HepG2 (cell line): ENCODE measurements around the gene PSEN2. TPM values are rescaled to one million over a fixed set of nuclear protein-coding genes. Genes with fewer than 3 reads are reported as not detected.

Source experiments
- ATAC-seq: fragments of 200-7000 bp; cut with Tn5 transposase; 3 replicates; pipeline ENCODE4 v1.9.1; 2020; ENCODE audit warnings: mild to moderate bottlenecking, moderate library complexity
- BruUV-seq: library from RNA; stranded (reverse); fragments of 400-500 nt; replicated peaks from 2 replicates; lab custom pipeline; 2021; lab: Mats Ljungman, UMichigan
- CTCF ChIA-PET: fragments of 300-600 bp; formaldehyde crosslinking; extraction: SDS; loops from one replicate; lab custom pipeline; 2021; ENCODE audit warnings: low total read pairs, inconsistent platforms, low intra/inter-chr PET ratio; lab: Yijun Ruan, JAX
- POLR2A ChIA-PET: fragments of 350-600 bp; sonication (Branson Sonifier 250); formaldehyde crosslinking; loops from one replicate; lab custom pipeline; 2020; ENCODE audit warnings: antibody characterized with exemption, inconsistent platforms; lab: Yijun Ruan, JAX
- DNase-seq: peaks from one replicate; pipeline ENCODE4 v3.0.0-alpha.2; 2015; ENCODE audit warnings: low spot score
- FAIRE-seq: peaks from 3 replicates; lab custom pipeline; 2011; peaks lifted over from hg19 to GRCh38; lab: Jason Lieb, UNC
- H2AFZ ChIP-seq: one replicate; pipeline ENCODE4 v1.6.1; 2011; ENCODE audit warnings: low read length, inconsistent platforms
- H3K27ac ChIP-seq: fragments of 300-600 bp; 3 replicates; pipeline ENCODE4 v1.8.0; 2011; ENCODE audit warnings: mixed run types, mild to moderate bottlenecking, mixed read lengths, low read length, inconsistent platforms; ENCODE audit not compliant: insufficient read depth; ENCODE audit errors: extremely low read length
- H3K27me3 ChIP-seq, 2 experiments: fragments of 200-600 bp in 1 of 2; 2 replicates in 1 of 2; 3 replicates in 1 of 2; pipeline versions ENCODE4 v1.6.0 to v1.8.0; 2011; ENCODE audit warnings: low read length in 2 of 2, mild to moderate bottlenecking in 2 of 2, moderate library complexity in 2 of 2, inconsistent platforms in 1 of 2; ENCODE audit not compliant: insufficient read depth in 2 of 2, control insufficient read depth in 1 of 2
- H3K36me3 ChIP-seq, 2 experiments: fragments of 200-600 bp in 1 of 2; replicated peaks in 1 of 2; 2 replicates in 1 of 2; 3 replicates in 1 of 2; pipeline versions ENCODE4 v1.5.1 to v1.8.0; 2011; ENCODE audit warnings: low read length in 2 of 2, inconsistent platforms in 1 of 2; ENCODE audit not compliant: insufficient read depth in 2 of 2, control insufficient read depth in 1 of 2
- H3K4me1 ChIP-seq: 2 replicates; pipeline ENCODE4 v1.5.1; 2012; ENCODE audit warnings: low read length, inconsistent platforms; ENCODE audit not compliant: insufficient read depth
- H3K4me2 ChIP-seq: 2 replicates; pipeline ENCODE4 v1.6.0; 2011; ENCODE audit warnings: low read depth, low read length, inconsistent platforms
- H3K4me3 ChIP-seq, 3 experiments: fragments of 200-600 bp in 1 of 3; sonication (generic), shearing (Covaris generic) in 1 of 3; replicated peaks in 1 of 3; 2 replicates each; pipeline ENCODE4 v1.5.1; 2011 to 2016; ENCODE audit warnings: low read length in 3 of 3, inconsistent platforms in 2 of 3, low read depth in 2 of 3, mild to moderate bottlenecking in 2 of 3, control low read depth in 1 of 3, mixed read lengths in 1 of 3; ENCODE audit not compliant: insufficient read depth in 1 of 3
- H3K79me2 ChIP-seq: one replicate; pipeline ENCODE4 v1.6.1; 2011; ENCODE audit warnings: low read length, inconsistent platforms; ENCODE audit not compliant: insufficient read depth
- H3K9ac ChIP-seq: 2 replicates; pipeline ENCODE4 v1.6.0; 2011; ENCODE audit warnings: mild to moderate bottlenecking, low read depth, low read length, inconsistent platforms; ENCODE audit not compliant: insufficient read depth
- H3K9me3 ChIP-seq: 2 replicates; pipeline ENCODE4 v1.5.1; 2012; ENCODE audit warnings: mild to moderate bottlenecking, low read length
- H4K20me1 ChIP-seq: 2 replicates; pipeline ENCODE4 v1.6.0; 2011; ENCODE audit warnings: inconsistent platforms, mild to moderate bottlenecking, low read length, moderate library complexity; ENCODE audit not compliant: insufficient read depth
- ARHGAP35 ChIP-seq: sonication (generic); formaldehyde crosslinking; IDR thresholded peaks from 2 replicates; pipeline ENCODE4 v1.9.0; 2022; ENCODE audit warnings: mild to moderate bottlenecking, inconsistent platforms, moderate library complexity, missing genetic modification reagents, borderline replicate concordance
- ARID5B ChIP-seq: IDR thresholded peaks from 2 replicates; pipeline ENCODE4 v1.4.0; 2020; ENCODE audit warnings: mild to moderate bottlenecking, missing genetic modification reagents
- ATF1 ChIP-seq: IDR thresholded peaks from 2 replicates; pipeline ENCODE4 v1.6.1; 2016; ENCODE audit warnings: mild to moderate bottlenecking, control low read depth
- KMT2B ChIP-seq: IDR thresholded peaks from 2 replicates; pipeline ENCODE4 v1.6.1; 2016; ENCODE audit warnings: missing genetic modification reagents, missing compliant biosample characterization
- PRMT3 ChIP-seq: sonication (generic); formaldehyde crosslinking; IDR thresholded peaks from 2 replicates; pipeline ENCODE4 v1.8.1; 2022; ENCODE audit warnings: low read depth, mild to moderate bottlenecking, moderate library complexity, missing genetic modification reagents, borderline replicate concordance
- SSRP1 ChIP-seq: IDR thresholded peaks from 2 replicates; pipeline ENCODE4 v1.6.1; 2016; ENCODE audit warnings: control low read depth
- SYNCRIP ChIP-seq: fragments of 200-400 bp; formaldehyde crosslinking; IDR thresholded peaks from 2 replicates; pipeline ENCODE4 v1.6.1; 2018; ENCODE audit warnings: mild to moderate bottlenecking, low read depth, low read length; ENCODE audit not compliant: insufficient read depth
- U2AF1 ChIP-seq: fragments of 200-400 bp; formaldehyde crosslinking; optimal IDR thresholded peaks from 2 replicates; pipeline ENCODE3; 2017; ENCODE audit warnings: mild to moderate bottlenecking, low read depth, low read length
- XBP1 ChIP-seq: sonication (generic); formaldehyde crosslinking; IDR thresholded peaks from 2 replicates; pipeline ENCODE4 v1.5.0; 2020; ENCODE audit warnings: missing genetic modification reagents
- ZNF251 ChIP-seq: sonication (generic); formaldehyde crosslinking; IDR thresholded peaks from 2 replicates; pipeline ENCODE4 v1.9.0; 2021; ENCODE audit warnings: mild to moderate bottlenecking, missing genetic modification reagents
- ZNF546 ChIP-seq: sonication (generic); formaldehyde crosslinking; conservative IDR thresholded peaks from 2 replicates; pipeline ENCODE4 v1.8.1; 2023; ENCODE audit warnings: mild to moderate bottlenecking, missing genetic modification reagents
- ZNF552 ChIP-seq: sonication (generic); formaldehyde crosslinking; IDR thresholded peaks from 2 replicates; pipeline ENCODE4 v1.9.0; 2022; ENCODE audit warnings: missing genetic modification reagents, mild to moderate bottlenecking, borderline replicate concordance
- ZNF597 ChIP-seq: sonication (generic); formaldehyde crosslinking; IDR thresholded peaks from 2 replicates; pipeline ENCODE4 v1.5.0; 2020; ENCODE audit warnings: missing genetic modification reagents
- ZSCAN5A ChIP-seq: sonication (generic); formaldehyde crosslinking; IDR thresholded peaks from 2 replicates; pipeline ENCODE4 v1.8.0; 2022; ENCODE audit warnings: mild to moderate bottlenecking, missing genetic modification reagents, borderline replicate concordance
- ZXDC ChIP-seq: sonication (generic); formaldehyde crosslinking; IDR thresholded peaks from 2 replicates; pipeline ENCODE4 v1.5.0; 2020; ENCODE audit warnings: mild to moderate bottlenecking, missing genetic modification reagents
- WGBS: methylation state at CpG from one replicate; pipeline ENCODE4 v1.1.6; 2017; ENCODE audit warnings: low lambda C conversion rate; 5-methylcytosine and 5-hydroxymethylcytosine counted together
- in situ Hi-C: cut with HindIII; loops from 2 replicates; pipeline ENCODE4 v1.10.0; 2017; ENCODE audit warnings: low pct_unique_long_range_greater_than_20kb; ENCODE audit not compliant: extremely low pct_ligation_motif_present
- intact Hi-C: fragments of 100-400 bp; cut with micrococcal nuclease; formaldehyde crosslinking; loops from one replicate; pipeline ENCODE4 v1.10.0; 2022; ENCODE audit not compliant: unreplicated experiment
- polyA plus RNA-seq, 8 experiments: library from polyadenylated mRNA; depleted of rRNA in 3 of 8; stranded (reverse) in 7 of 8; unstranded in 1 of 8; fragments of >200 nt; fragmentation: Illumina TruSeq in 4 of 8; extraction: Trizol in 4 of 8; gene quantifications; 2 replicates each; pipeline versions ENCODE4 v1.2.1 to v1.2.3, GENCODE V29; 2011 to 2016; ENCODE audit warnings: low read depth in 4 of 8, missing spikeins in 1 of 8, mixed read lengths in 1 of 8; ENCODE audit not compliant: insufficient read depth in 1 of 8
- total RNA-seq, 5 experiments: library from RNA; depleted of rRNA; stranded (reverse); fragments of >200 nt; fragmentation: Illumina TruSeq; extraction: Trizol; gene quantifications; 2 replicates each; pipeline ENCODE4 v1.2.3, GENCODE V29; 2016; ENCODE audit warnings: low read depth in 1 of 5

The PSEN2 gene
- total and polyA plus RNA-seq, 2 of the 13 experiments (the other 11 are each of a cell fraction or from before 2014, with no cell fraction given): 5.9 to 13.1 TPM

GRCh38 chr1:226862890-226863289 lies 7.5 kb upstream of the PSEN2 start (continued):
- no peak for TF ChIP-seq ARHGAP35 (CRISPR knock-in tag)
- TF ChIP-seq U2AF1: no peak
- no peak for TF ChIP-seq ZSCAN5A (CRISPR knock-in tag)
- no peak for TF ChIP-seq SYNCRIP
- TF ChIP-seq, all 625 proteins: peak for 0

- H2AFZ ChIP-seq: no peak overlapping the region
- POLR2A ChIA-PET: no interaction called here
- no peak overlapping the region for H3K9ac ChIP-seq
- H3K4me1 ChIP-seq: peaks cover 16% of the 10 kb centered on the region
- FAIRE-seq: no peak
- no peaks in the 10 kb centered on the region for H4K20me1 ChIP-seq
- intact Hi-C loops (no loop called here), in situ Hi-C loops (no loop called here)
- H3K79me2 ChIP-seq: no peaks in the 10 kb centered on the region
- 44% methylated on average over 5 of the region's 5 CpGs for WGBS
- CTCF ChIA-PET: no interaction called here
- H3K36me3 ChIP-seq: no peaks in the 10 kb centered on the region
- H3K4me3 ChIP-seq: no peak overlapping the region
- no peak overlapping the region for H3K27ac ChIP-seq
- no peak for DNase-seq
- peaks cover 0 to 3% of the 10 kb centered on the region in 2 experiments; a peak in 2 of 5 replicates for H3K27me3 ChIP-seq
- BruUV-seq: no TSS peak
- H3K9me3 ChIP-seq: no peaks in the 10 kb centered on the region
- no peak overlapping the region for H3K4me2 ChIP-seq
- ATAC-seq: no peak
- TF ChIP-seq KMT2B (no peak), ZNF546 (CRISPR knock-in tag) (no peak), XBP1 (no peak), ZNF251 (CRISPR knock-in tag) (no peak), ZXDC (no peak), ATF1 (CRISPR knock-in tag) (no peak), ZNF597 (no peak), ZNF552 (CRISPR knock-in tag) (no peak), SSRP1 (CRISPR knock-in tag) (no peak), ARID5B (CRISPR knock-in tag) (no peak), PRMT3 (no peak)
Observed at GRCh38 chr1:226863446-226863845, 7.0 kb upstream of the PSEN2 start.
